A549 (cell line): Measurements from ENCODE around the gene SLC10A7. TPM values are rescaled to one million over a fixed set of nuclear protein-coding genes. Genes with fewer than 3 reads are reported as not detected.

Experiments
- ATAC-seq, 2 experiments: fragments of 200-7000 bp in 1 of 2; fragments of >200 bp in 1 of 2; cut with Nextera tagmentation in 1 of 2; cut with Tn5 transposase in 1 of 2; 3 replicates each; pipeline versions ENCODE4 v1.8.0 to v1.9.1; 2018 to 2020; ENCODE audit warnings: mild to moderate bottlenecking in 1 of 2, moderate library complexity in 1 of 2
- CTCF ChIA-PET: fragments of 300-600 bp; sonication (Branson Sonifier 250); formaldehyde crosslinking; extraction: SDS; loops from one replicate; lab custom pipeline; 2021; ENCODE audit warnings: antibody characterized with exemption, inconsistent platforms; lab: Yijun Ruan, JAX
- POLR2A ChIA-PET: fragments of 350-600 bp; formaldehyde crosslinking; extraction: SDS; loops from one replicate; lab custom pipeline; 2021; ENCODE audit warnings: antibody characterized with exemption, inconsistent platforms; lab: Yijun Ruan, JAX
- DNase-seq, 2 experiments: peaks; one replicate each; pipeline versions ENCODE4 v3.0.0 to v3.0.0-alpha.2; 2011 to 2016; ENCODE audit warnings: low read depth in 1 of 2, low spot score in 1 of 2
- FAIRE-seq: peaks from 2 replicates; lab custom pipeline; 2011; peaks lifted over from hg19 to GRCh38; lab: Jason Lieb, UNC
- H3K27ac ChIP-seq, 2 experiments: fragments of >200 bp; sonication (Bioruptor Twin); formaldehyde crosslinking; 3 replicates each; pipeline ENCODE4 v1.5.1; 2016 to 2017
- H3K4me1 ChIP-seq: fragments of >200 bp; sonication (Bioruptor Twin); formaldehyde crosslinking; 3 replicates; pipeline ENCODE4 v1.6.1; 2016
- H3K4me2 ChIP-seq: fragments of >200 bp; sonication (Bioruptor Twin); formaldehyde crosslinking; 3 replicates; pipeline ENCODE4 v1.6.1; 2016
- H3K4me3 ChIP-seq: fragments of >200 bp; sonication (Bioruptor Twin); formaldehyde crosslinking; 3 replicates; pipeline ENCODE4 v1.5.1; 2016
- H3K9me3 ChIP-seq: fragments of >200 bp; sonication (Bioruptor Twin); formaldehyde crosslinking; 3 replicates; pipeline ENCODE4 v1.6.1; 2016
- BHLHE40 ChIP-seq: IDR thresholded peaks from 2 replicates; pipeline ENCODE4 v1.6.1; 2012; ENCODE audit warnings: low read depth, low read length, inconsistent platforms
- CHD2 ChIP-seq: fragments of 150-350 bp; IDR thresholded peaks from 2 replicates; pipeline ENCODE4 v1.6.1; 2014; ENCODE audit warnings: low read length; ENCODE audit not compliant: partially characterized antibody
- CHD4 ChIP-seq: fragments of 200-600 bp; sonication (generic); IDR thresholded peaks from 2 replicates; pipeline ENCODE4 v1.6.1; 2016; ENCODE audit warnings: antibody characterized with exemption, mild to moderate bottlenecking, borderline replicate concordance
- E2F6 ChIP-seq: IDR thresholded peaks from 2 replicates; pipeline ENCODE4 v1.6.1; 2012; ENCODE audit warnings: low read depth, borderline replicate concordance
- ESRRA ChIP-seq: fragments of 150-350 bp; IDR thresholded peaks from 2 replicates; pipeline ENCODE4 v1.6.1; 2014; ENCODE audit warnings: mild to moderate bottlenecking, low read length, borderline replicate concordance
- HES2 ChIP-seq: fragments of >200 bp; sonication (Bioruptor Twin); formaldehyde crosslinking; IDR thresholded peaks from 2 replicates; pipeline ENCODE4 v1.6.1; 2016
- HEYL ChIP-seq: fragments of 250-450 bp; sonication (Bioruptor Pico); IDR thresholded peaks from 2 replicates; pipeline ENCODE4 v1.8.0; 2021; ENCODE audit warnings: mild to moderate bottlenecking, moderate library complexity
- HOXA7 ChIP-seq: fragments of 250-450 bp; sonication (Bioruptor Pico); IDR thresholded peaks from 2 replicates; pipeline ENCODE4 v1.5.0; 2020; ENCODE audit warnings: mild to moderate bottlenecking, moderate library complexity
- HOXB5 ChIP-seq: fragments of 250-450 bp; sonication (Bioruptor Pico); IDR thresholded peaks from 2 replicates; pipeline ENCODE4 v1.5.0; 2020; ENCODE audit warnings: mild to moderate bottlenecking, moderate library complexity
- JUNB ChIP-seq: fragments of >200 bp; sonication (Bioruptor Twin); formaldehyde crosslinking; IDR thresholded peaks from 2 replicates; pipeline ENCODE4 v1.6.1; 2016
- KDM1A ChIP-seq: fragments of 200-600 bp; sonication (generic); IDR thresholded peaks from 2 replicates; pipeline ENCODE4 v1.6.1; 2016; ENCODE audit warnings: low read depth, mild to moderate bottlenecking
- MAFK ChIP-seq: fragments of 450-650 bp; IDR thresholded peaks from 2 replicates; pipeline ENCODE4 v1.6.1; 2014; ENCODE audit not compliant: partially characterized antibody
- NFE2L2 ChIP-seq: fragments of 150-350 bp; conservative IDR thresholded peaks from 2 replicates; pipeline ENCODE4 v1.6.1; 2014; ENCODE audit warnings: low read length
- NR3C1 ChIP-seq: fragments of >200 bp; sonication (Bioruptor Twin); formaldehyde crosslinking; IDR thresholded peaks from 3 replicates; pipeline ENCODE4 v1.6.1; 2017
- RNF2 ChIP-seq: fragments of 200-600 bp; sonication (generic); IDR thresholded peaks from 2 replicates; pipeline ENCODE4 v1.6.1; 2016; ENCODE audit warnings: low read depth, mild to moderate bottlenecking, antibody characterized with exemption, moderate library complexity, borderline replicate concordance
- SREBF2 ChIP-seq: fragments of 450-650 bp; IDR thresholded peaks from 2 replicates; pipeline ENCODE4 v1.6.1; 2014; ENCODE audit warnings: mild to moderate bottlenecking, moderate library complexity
- USF2 ChIP-seq: fragments of 450-650 bp; IDR thresholded peaks from 2 replicates; pipeline ENCODE4 v1.6.1; 2014; ENCODE audit warnings: antibody characterized with exemption
- ZFP36 ChIP-seq: fragments of 450-650 bp; IDR thresholded peaks from 2 replicates; pipeline ENCODE4 v1.6.1; 2014; ENCODE audit warnings: borderline replicate concordance; ENCODE audit not compliant: partially characterized antibody
- ZNF302 ChIP-seq: fragments of 250-450 bp; sonication (Bioruptor Pico); IDR thresholded peaks from 2 replicates; pipeline ENCODE4 v1.9.0; 2021; ENCODE audit warnings: inconsistent platforms, mild to moderate bottlenecking, moderate library complexity
- WGBS: methylation state at CpG from one replicate; pipeline ENCODE4 v1.1.6; 2017; ENCODE audit errors: missing lambda C conversion rate; 5-methylcytosine and 5-hydroxymethylcytosine counted together
- polyA plus RNA-seq, 4 experiments: library from polyadenylated mRNA; depleted of rRNA in 3 of 4; stranded (reverse); fragments of >200 nt; fragmentation: RNase III in 1 of 4; extraction: RNeasy Plus Mini Kit Qiagen cat#74134 plus additional on column Dnase treatment in 1 of 4; gene quantifications; 2 replicates in 3 of 4; 3 replicates in 1 of 4; pipeline ENCODE4 v1.2.3, GENCODE V29; 2011 to 2017
- TF ChIP-seq, protein P1 (sequence below): fragments of >200 bp; sonication (Bioruptor Twin); formaldehyde crosslinking; IDR thresholded peaks from 3 replicates; pipeline ENCODE4 v1.6.1; 2016
- TF ChIP-seq, protein P2 (sequence below): IDR thresholded peaks from 2 replicates; pipeline ENCODE4 v1.6.1; 2012
- TF ChIP-seq, protein P3 (sequence below): fragments of 150-350 bp; IDR thresholded peaks from 2 replicates; pipeline ENCODE4 v1.6.1; 2014; ENCODE audit warnings: low read depth, mild to moderate bottlenecking, low read length

Gene SLC10A7
- polyA plus RNA-seq, 2 of the 4 experiments (the other 2 are of a cell fraction) = 1.3 to 6.5 TPM

DNA sequence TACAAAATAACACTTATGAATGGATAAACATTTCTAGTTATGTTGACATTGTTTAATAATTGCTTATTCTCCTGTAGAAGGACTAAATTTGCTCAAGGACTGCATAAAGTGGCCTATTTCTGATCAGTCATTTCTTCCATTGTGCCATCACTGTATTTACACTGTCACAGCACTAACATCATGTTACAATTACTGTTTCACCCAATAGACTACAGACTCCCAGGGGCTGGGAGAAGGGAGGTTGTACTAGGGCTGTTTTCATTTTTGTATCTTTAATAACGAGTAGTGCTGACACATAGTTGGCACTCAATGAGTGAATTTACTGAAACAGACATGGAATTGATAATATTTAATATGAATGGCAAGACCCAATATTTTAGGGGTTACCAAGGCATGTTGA is 139.5 kb downstream of the SLC10A7 start:
- ChIA-PET CTCF (no interaction called here), POLR2A (no interaction called here)
- Histone ChIP-seq H3K9me3 (no peaks in the 10 kb centered on the region), H3K4me3 (no peak overlapping the region), H3K4me1 (no peaks in the 10 kb centered on the region), H3K4me2 (no peak overlapping the region), H3K27ac (no peak overlapping the region)
- FAIRE-seq = no peak
- TF ChIP-seq, protein P1, sequence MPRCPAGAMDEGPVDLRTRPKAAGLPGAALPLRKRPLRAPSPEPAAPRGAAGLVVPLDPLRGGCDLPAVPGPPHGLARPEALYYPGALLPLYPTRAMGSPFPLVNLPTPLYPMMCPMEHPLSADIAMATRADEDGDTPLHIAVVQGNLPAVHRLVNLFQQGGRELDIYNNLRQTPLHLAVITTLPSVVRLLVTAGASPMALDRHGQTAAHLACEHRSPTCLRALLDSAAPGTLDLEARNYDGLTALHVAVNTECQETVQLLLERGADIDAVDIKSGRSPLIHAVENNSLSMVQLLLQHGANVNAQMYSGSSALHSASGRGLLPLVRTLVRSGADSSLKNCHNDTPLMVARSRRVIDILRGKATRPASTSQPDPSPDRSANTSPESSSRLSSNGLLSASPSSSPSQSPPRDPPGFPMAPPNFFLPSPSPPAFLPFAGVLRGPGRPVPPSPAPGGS = no peak
- TF ChIP-seq ZFP36 (no peak), E2F6 (no peak)
- ATAC-seq = no peak
- DNase-seq = no peak
- WGBS = 73% methylated on average over 1 of the region's 1 CpG

DNA sequence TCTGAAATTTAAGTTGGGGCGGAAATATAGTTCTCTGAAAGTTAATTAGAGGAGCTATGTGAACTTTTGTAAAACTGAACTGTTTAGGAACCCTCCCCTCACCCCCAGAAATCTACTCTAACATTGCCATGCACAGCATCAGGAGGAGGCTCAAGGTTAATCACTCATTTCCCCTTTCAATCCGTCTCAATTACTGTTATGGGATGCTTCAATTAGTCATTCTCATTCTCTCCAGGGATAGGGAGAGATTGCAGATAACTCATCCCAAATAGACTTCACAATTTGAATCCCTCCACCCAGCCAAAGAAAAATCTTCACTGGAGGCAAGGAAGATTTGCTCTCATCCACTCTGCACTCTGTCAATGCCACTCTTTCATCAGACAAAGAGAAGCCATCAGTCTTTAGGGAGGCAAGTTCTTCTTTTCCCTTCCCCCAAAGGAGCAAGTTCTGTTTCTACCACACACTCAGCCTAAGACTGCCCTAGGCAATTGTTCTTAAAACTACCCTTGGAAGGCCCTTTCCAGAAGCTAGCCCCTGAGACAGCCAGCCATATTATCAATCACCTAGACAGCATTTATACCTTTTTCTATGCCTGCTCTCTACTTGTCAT is 140.4 kb downstream of the SLC10A7 start:
- CTCF ChIA-PET = no interaction called here
- POLR2A ChIA-PET = no interaction called here
- Histone ChIP-seq H3K4me2 (no peak overlapping the region), H3K4me3 (no peak overlapping the region), H3K9me3 (no peaks in the 10 kb centered on the region), H3K4me1 (no peaks in the 10 kb centered on the region), H3K27ac (no peak overlapping the region)
- no peak for ATAC-seq
- 74% methylated on average over 2 of the region's 2 CpGs for WGBS
- no peak for TF ChIP-seq ZNF302 (CRISPR knock-in tag)
- TF ChIP-seq JUNB = no peak
- TF ChIP-seq HOXB5 = no peak
- no peak for TF ChIP-seq USF2
- TF ChIP-seq, protein P1 = no peak
- TF ChIP-seq CHD4 = no peak
- no peak for TF ChIP-seq CHD2
- TF ChIP-seq, protein P2, sequence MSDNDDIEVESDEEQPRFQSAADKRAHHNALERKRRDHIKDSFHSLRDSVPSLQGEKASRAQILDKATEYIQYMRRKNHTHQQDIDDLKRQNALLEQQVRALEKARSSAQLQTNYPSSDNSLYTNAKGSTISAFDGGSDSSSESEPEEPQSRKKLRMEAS = no peak
- no peak for TF ChIP-seq KDM1A
- no peak for TF ChIP-seq ESRRA
- TF ChIP-seq NFE2L2 = no peak
- TF ChIP-seq RNF2 = no peak
- TF ChIP-seq HOXA7 (CRISPR knock-in tag) = no peak
- no peak for TF ChIP-seq HES2
- no peak for TF ChIP-seq SREBF2
- TF ChIP-seq NR3C1 = no peak
- TF ChIP-seq, protein P3, sequence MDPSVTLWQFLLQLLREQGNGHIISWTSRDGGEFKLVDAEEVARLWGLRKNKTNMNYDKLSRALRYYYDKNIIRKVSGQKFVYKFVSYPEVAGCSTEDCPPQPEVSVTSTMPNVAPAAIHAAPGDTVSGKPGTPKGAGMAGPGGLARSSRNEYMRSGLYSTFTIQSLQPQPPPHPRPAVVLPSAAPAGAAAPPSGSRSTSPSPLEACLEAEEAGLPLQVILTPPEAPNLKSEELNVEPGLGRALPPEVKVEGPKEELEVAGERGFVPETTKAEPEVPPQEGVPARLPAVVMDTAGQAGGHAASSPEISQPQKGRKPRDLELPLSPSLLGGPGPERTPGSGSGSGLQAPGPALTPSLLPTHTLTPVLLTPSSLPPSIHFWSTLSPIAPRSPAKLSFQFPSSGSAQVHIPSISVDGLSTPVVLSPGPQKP = no peak
- TF ChIP-seq MAFK = no peak
- TF ChIP-seq BHLHE40 = no peak
- TF ChIP-seq HEYL = no peak
- FAIRE-seq = no peak
- no peak for DNase-seq
